GM12864 (cell line): Measurements from ENCODE around the gene MUC5B.

Source experiments
- DNase-seq: peaks from one replicate; pipeline ENCODE4 v3.0.0-alpha.2; 2011; ENCODE audit warnings: low read depth
- H3K4me3 ChIP-seq: 2 replicates; pipeline ENCODE4 v1.5.1; 2011; ENCODE audit warnings: mild to moderate bottlenecking, low read depth, low read length, control low read depth
- TF ChIP-seq, protein P1 (sequence below): IDR thresholded peaks from 2 replicates; pipeline ENCODE4 v1.5.1; 2011; ENCODE audit warnings: low read depth, mild to moderate bottlenecking, moderate library complexity, low read length, control low read depth, inconsistent platforms; ENCODE audit errors: missing control alignments

The MUC5B gene

DNA sequence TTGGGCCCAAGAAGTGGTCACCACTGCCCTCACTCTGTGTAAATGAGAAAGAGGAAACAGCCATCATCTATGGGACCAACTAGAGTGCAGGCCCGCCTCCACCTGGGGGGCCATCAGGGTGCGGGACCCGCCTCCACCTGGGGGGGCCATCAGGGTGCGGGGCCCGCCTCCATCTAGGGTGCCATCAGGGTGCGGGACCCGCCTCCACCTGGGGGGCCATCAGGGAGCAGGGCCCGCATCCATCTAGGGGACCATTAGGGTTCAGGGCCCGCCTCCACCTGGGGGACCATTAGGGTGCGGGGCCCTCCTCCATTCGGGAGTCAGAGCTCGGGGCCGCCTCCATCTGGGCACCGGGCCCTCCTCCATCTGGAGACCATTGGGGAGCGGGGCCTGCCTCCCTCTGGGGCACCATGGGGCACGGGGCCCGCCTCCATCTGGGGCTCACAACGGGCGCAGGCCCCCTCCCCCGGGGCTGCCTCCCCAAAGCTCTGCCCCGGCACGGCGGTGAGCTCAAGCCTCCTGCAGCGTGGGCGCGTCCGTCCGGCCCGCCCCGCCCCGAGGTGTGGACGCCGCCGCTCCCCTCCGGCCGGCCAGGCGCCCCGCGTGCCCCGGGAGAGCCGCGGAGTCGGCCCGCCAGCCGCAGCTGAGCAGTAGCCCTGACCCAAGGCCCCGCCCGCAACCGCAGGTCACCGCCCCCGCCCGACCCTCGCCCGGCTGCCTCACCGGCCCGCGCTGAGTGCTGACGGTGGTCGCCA lies 86.1 kb downstream of the MUC5B start:
- peak overlapping the region; percentile 78 for H3K4me3 ChIP-seq
- DNase-seq, result no peak
- TF ChIP-seq, protein P1, sequence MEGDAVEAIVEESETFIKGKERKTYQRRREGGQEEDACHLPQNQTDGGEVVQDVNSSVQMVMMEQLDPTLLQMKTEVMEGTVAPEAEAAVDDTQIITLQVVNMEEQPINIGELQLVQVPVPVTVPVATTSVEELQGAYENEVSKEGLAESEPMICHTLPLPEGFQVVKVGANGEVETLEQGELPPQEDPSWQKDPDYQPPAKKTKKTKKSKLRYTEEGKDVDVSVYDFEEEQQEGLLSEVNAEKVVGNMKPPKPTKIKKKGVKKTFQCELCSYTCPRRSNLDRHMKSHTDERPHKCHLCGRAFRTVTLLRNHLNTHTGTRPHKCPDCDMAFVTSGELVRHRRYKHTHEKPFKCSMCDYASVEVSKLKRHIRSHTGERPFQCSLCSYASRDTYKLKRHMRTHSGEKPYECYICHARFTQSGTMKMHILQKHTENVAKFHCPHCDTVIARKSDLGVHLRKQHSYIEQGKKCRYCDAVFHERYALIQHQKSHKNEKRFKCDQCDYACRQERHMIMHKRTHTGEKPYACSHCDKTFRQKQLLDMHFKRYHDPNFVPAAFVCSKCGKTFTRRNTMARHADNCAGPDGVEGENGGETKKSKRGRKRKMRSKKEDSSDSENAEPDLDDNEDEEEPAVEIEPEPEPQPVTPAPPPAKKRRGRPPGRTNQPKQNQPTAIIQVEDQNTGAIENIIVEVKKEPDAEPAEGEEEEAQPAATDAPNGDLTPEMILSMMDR, result no peak

DNA sequence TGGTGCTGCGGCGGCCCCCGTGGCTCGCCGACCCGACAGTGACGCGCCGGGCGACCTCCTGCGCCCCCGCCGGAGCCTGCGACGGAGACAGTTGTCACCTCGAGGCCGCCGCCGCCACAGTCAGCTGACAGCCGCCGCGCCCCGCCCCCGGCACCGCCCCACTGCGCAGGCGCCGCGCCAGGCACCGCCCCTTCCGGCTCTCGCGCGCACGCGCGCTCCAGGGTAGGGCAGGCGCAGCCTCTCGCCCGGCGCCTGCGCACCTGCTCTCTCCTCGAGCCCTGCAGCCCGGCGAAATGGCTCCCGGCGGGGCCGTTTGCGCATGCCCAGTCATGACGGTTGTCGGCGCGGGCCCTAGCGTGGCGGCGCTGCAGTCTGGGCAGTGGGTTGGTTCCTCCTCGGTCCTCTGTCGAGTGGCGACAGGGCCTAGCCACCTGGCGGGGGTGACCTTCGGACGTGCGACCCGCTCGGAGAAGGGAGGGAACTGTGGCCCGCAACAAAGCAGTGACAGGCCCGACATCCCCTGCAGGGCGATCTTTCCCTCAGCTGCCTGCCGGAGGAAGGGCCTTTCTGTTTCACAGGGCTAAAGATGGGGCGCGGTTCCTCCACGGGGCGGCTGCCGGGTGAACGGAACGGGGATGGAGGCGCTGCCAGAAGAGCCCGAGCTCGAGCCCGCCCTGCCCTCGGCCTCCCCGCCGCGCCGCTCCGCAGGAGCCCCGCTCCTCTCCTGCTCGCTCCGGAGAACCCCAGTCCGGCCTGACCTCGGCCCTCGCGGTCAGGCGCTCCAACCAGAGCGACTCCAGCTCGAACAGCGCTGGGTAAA lies 86.8 kb downstream of the MUC5B start, which contains the start of gene TOLLIP:
Gene TOLLIP (minus strand): TSS at position 135 of the 820 bp plus-strand sequence. CDS start 134 bp downstream, at position 1.
- TF ChIP-seq, protein P1, result peak; percentile 15
- peak; percentile 61 for DNase-seq
- H3K4me3 ChIP-seq, result peak within 1 kb of the TSS; percentile 78

DNA sequence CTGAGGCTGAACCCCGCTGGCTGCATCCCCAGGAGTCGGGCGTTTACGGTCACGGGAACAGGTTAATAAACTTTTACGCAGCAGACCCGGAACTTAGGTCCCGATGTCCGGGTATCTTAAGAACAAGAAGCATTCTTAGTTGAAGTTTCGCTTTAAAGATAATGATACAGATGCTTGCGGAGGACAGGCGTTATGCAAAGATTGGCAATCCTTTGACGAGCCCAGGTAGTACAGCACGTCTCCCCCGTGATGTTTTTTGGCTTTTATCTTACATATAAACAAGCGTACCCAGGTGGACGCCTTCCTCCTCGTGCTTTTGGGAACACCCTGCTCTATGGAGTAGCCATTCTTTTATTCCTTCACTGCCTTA lies 87.4 kb downstream of the MUC5B start:
- TF ChIP-seq, protein P1, result no peak
- H3K4me3 ChIP-seq, result peak overlapping the region; percentile 72
- DNase-seq, result no peak

DNA sequence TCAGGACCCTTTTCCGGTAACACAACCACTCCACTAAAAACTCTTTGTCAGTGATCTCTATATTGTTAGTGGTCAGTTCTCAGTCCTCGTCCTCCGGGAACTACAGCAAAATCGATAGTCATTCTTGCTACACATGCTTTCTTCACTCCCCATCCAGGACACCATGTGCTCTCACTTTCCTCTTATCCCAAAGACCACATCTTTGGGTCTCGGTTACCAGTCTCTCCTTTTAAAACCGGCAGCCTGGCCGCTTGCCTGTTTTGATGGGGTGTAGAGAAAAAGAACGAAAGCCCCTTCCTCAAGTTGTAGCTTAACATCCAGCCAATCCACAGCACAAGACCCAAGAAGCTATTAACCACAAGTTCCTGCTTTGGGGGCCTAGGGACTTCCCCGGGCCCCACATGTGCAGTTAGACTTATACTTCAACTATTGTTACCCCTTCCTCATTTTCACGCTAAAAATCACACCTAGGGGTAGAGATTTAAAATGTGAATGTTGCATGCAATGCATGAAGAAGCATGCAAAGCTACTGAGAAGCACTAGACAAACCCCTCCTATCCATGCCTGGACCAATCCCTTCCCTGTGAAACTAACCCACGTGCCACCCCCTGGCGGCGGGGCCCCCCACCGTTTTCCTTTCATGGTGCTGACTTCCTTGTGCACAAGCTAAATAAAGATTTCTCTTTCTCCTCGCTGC lies 88.1 kb downstream of the MUC5B start:
- H3K4me3 ChIP-seq, result peak overlapping the region; percentile 72
- no peak for DNase-seq
- TF ChIP-seq, protein P1, result peak; percentile 10
